NCI-H1417 treated with DMSO at 0.1 percent for 48 hours (cell line): ENCODE data around the gene TYRP1.
"Not testable (repeated sequence)": the region's sequence is repeated elsewhere in the genome, so short reads cannot be mapped to it uniquely, and the experiment has no call there.

Source experiments
- DNase-seq: peaks from one replicate; lab custom pipeline; 2025; lab: John Stamatoyannopoulos, UW

The TYRP1 gene, protein sequence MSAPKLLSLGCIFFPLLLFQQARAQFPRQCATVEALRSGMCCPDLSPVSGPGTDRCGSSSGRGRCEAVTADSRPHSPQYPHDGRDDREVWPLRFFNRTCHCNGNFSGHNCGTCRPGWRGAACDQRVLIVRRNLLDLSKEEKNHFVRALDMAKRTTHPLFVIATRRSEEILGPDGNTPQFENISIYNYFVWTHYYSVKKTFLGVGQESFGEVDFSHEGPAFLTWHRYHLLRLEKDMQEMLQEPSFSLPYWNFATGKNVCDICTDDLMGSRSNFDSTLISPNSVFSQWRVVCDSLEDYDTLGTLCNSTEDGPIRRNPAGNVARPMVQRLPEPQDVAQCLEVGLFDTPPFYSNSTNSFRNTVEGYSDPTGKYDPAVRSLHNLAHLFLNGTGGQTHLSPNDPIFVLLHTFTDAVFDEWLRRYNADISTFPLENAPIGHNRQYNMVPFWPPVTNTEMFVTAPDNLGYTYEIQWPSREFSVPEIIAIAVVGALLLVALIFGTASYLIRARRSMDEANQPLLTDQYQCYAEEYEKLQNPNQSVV

DNA sequence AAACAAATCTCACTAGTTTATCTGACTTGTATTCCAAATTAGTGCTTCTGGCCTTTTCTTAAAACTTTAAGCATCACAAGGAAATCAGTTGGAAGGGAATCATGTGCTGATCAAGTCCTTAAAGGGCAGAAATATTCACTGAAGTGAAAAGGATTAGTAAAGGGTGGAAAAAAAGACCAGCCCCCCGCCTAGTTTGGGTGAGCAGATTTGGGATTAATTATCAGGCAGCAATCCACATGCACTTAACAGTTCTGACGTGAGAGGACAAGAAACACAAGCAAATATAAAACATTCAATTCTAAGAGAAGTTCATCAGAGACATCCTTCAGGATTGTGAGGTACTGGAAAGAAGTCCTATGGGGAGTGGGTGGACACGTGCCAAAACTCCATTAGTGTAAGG is at the start of gene TYRP1:
TSS of gene TYRP1 (plus strand) at position 245 of the 400 bp plus-strand sequence. CDS start 612 bp downstream, outside the sequence.
- DNase-seq = no peak

DNA sequence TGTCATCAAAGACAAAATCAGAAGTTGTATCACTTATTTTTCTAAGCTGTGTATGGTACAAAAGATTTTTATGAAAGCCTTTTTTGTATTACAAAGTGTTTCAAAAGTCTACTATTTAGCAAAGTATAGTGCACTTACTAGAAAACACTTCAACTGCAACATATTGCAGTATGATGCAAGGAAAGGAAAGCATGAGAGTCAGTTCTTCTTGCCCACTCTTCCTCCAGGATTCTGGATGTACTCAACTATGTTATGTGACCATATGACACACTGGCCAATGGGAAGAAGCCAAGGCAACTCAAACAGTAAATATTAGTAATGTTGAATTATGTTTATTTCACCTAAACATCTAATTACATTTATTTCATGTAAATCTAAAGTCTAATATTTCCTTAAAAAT is 49.5 kb upstream of the TYRP1 start:
- no peak for DNase-seq

DNA sequence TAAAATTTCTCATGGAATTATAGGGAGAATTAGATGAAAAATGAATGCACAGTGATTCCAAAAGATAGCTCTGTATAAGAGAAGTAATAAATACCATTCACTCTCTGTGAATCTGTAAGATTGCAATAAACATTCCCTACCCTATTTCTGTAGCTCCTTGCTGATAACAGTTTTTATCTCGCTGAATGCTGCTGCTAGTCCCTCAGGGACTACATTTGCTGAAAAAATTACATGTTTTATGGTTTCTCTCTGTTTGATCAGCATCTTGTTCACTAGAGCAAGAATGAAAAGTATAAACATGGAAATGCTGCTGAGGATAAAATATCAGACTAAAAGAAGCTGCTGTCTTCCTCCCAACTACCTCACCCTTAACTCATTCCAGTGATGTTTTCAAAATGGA is 44.3 kb upstream of the TYRP1 start:
- DNase-seq = no peak

DNA sequence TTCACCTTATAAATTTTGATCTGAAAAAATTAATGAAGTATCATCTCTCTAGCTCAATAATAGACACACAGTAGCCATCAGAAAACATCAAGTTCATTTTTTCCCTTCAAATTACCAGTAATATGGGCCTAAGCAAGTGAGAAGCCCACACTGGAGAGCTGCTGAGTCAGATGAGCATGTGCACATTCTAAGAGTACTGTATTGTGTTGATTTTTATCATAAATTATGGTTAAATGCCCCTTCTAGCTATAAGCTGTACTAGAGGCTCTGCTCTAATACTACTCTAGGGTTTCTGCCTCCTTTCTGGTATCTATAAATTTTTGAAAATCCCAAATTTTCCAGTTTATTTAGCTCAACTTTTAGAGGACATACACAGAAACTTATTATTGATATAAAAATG is 42.1 kb upstream of the TYRP1 start:
- no peak for DNase-seq

DNA sequence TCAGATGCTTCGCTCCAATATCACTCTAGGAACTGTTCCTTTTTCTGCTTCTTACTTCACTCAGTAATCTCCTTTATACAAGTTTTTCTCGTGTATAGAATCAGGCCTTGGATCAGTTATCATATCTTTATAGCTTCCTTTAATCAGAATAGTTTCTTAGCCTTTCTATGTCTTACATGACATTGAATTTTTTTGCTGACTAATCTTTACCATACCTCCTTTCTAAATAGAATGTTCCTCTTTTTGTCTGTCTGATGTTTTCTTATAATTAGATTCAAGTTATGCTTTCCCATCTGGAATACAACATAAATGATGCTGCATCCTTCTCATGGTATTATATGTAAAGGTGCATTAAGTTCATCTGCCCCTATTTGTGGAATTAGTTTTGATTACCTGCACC is 40.2 kb upstream of the TYRP1 start:
- no peak for DNase-seq

DNA sequence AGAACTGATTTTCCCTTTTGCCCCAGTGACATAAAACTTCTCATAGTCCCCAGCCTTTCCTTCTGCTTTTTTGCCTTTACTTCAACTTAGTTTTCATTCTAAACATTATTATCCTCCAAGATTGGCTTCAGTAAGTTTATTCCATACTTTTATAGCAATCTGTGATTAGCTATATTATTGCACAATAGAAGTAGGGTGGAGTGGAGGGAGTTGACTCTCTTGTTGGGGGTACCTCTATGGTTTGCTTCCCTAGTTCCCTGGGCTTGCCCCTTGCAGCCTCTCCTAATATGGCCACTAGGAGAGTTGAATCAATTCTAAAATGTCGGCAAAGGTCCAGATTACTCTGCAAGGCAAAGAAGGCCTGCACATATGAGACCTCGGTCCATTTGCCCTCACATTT is 36.4 kb upstream of the TYRP1 start:
- DNase-seq = no peak

DNA sequence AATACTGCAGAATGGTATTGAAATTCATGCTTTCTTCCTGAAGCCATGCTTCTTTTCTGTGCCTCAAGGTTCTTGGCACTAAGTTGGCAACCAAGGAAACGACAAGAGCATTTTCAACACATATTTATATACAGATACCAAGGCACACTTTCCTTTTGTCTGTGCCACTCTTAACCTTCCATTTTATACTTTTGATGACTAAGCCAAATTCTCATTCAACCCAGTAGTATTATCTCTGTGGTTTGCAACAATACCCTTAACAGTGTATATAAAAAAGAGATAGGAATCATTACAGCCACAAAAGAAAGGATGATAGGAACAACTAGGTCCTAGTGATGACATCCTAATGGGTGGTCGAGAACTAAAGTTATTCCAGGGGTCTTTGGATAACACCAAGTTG is 36.0 kb upstream of the TYRP1 start:
- DNase-seq = no peak

DNA sequence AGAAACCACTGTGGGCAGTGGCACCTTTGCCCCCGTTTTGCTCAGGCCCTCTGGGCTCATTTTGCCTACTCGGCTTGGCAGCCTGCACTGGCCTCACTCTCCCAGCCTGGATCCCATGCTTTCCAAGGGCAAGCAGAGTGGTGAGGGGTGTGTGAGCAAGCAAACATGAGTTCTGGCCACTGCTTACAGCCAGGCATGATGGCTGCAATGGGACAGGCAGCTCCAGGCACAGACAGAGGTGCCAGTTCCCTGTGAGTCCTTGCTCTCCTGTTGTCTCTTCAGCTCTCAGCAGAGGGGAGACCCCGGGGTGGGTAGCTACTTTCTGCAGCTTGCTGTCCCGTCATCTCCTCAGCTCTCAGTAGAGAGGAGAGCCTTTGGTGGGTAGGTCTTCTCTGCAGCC is 35.2 kb upstream of the TYRP1 start:
- DNase-seq = no peak

DNA sequence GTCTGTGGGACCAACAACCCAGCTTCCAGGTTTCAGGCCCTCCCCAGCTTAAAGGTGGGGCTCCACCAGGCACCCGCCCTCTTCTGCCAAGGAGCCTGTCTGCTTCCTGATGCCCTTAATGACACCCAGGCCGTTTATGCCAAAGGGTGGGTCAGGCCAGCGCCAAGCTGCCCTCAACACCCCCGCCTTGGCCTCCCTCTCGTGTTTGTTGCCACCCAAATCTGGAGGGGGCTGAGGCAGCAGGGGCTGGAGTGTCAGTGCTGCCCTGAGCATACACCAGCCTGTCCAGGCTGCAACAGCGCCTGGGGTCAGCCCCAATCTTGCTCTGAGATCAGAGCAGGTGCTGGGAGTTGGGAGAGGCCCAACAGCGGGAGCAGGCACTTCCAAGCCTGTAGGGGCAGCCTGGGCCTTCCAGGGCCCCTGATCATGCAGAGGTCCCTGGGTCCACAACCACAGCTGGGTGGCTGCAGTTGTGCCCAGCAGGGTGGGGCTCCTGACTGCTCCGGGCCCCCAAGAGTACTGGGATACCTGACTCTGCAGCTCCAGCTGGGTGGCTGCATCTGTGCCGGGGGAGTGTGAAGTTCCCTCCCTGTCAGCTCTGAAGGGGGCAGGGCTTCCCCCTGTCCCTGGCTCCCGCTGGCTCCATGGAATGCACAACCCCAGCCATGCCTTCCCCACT is 34.5 kb upstream of the TYRP1 start:
- no peak for DNase-seq

DNA sequence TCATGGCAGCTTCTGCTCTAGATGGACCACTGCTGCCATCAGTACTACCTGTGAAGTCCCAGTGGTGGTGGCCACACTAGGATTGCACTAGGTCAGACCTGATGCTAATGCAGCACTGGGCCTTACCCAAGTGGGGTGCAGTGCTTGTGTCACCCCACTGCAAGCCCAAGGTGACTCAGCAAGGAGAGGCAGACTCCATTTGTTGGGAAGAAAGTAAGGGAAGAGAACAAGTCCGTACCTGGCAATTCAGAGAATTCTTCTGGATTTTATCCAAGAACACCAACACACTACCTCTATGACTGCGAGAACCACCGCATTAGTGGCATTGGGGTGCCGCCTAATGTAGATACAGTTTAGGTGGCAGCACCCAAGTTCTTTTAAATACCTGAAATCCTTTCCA is 34.0 kb upstream of the TYRP1 start:
- no peak for DNase-seq

DNA sequence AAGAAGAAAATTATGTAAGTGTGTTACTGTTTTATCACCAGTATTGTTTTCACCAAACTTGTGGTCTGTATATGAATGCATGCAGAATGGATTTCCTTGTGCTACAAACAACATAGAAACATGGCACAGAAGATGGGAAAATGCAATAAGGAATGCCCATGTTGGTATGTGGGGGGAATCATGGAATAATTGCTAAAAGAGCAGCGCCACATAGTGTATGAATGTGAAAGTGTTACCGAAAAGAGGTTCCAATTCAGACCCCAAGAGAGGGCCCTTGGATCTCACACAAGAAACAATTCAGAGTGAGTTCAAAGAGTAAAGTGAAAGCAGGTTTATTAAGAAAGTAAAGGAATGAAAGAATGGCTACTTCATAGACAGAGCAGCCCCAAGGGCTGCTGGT is 26.4 kb upstream of the TYRP1 start:
- DNase-seq = no peak

DNA sequence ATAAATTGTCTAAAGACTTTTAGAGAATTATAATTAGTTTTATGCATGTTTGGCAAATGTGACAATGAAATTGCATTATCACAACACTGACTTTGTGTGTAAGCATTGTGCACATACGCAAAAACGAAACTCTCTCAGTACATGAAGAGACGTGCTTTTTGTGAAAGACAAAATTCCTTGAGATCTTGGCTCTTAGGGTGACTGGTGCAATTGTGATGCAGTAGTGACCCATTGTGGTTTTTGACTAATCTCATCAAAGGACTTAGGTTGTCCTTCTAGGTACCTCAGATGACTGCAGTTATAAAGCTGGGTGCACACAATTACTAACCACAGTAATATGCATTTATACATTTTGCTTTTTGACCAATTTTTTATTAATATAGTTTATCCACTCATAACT is 25.3 kb upstream of the TYRP1 start:
- no peak for DNase-seq

DNA sequence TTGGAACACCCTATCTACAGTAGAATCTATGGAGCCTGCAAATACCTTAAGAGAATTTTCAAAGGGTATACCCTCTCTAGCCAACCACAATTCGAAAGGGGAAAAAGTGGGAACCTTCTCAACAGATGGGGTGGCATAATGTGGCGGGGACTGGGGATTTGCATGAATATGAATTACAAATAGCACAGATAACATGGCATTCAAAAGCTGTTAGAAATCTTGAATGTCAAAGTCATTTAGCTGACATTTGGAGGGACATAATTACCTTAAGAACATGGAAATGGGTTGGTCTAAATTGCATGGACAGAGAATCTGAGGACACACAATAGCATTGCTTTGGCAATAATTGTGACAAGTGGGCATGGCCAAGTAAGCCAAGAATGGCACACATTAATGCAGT is 23.2 kb upstream of the TYRP1 start:
- DNase-seq = no peak

DNA sequence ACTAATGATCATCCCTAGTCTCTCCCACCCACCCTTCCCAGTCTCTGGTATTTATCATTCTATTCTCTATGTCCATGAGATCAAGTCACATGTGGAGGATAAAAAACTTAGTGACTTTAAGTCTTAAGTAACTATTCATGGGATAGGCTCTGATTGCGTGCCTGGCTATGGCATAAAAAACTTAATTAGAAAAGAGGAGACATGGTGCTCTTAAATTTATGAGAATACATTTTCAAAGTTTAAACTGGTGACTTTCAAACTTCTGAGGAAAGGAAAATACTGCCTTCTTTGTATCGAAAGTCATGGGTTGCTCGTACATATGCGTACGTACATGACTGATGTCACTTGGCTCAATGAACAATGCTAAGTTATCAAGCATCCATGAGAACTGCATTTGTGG is 18.2 kb upstream of the TYRP1 start:
- no peak for DNase-seq

DNA sequence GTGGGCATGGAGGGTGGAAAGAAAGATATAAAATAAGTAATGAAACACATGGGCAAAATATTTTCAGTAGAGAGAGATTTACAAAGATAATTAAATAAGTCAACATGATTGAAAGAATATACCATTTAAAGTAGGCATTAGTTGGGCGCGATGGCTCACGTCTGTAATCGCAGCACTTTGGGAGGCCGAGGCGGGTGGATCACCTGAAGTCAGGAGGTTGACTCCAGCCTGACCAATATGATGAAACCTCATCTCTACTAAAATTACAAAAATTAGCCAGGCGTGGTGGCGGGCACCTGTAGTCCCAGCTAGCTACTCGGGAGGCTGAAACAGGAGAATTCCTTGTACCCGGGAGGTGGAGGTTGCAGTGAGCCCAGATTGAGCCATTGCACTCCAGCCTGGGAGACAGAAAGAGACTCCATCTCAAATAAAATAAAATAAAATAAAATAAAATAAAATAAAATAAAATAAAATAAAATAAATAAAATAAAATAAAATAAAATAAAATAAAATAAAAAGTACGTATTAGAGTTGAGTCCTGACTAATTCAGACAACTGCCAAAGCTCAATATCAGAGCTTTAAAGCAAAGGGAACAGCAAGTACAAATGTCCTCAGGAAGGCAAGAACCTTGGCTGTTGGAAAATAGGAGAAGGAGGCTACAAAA is 15.6 kb upstream of the TYRP1 start:
- DNase-seq = not testable (repeated sequence)

DNA sequence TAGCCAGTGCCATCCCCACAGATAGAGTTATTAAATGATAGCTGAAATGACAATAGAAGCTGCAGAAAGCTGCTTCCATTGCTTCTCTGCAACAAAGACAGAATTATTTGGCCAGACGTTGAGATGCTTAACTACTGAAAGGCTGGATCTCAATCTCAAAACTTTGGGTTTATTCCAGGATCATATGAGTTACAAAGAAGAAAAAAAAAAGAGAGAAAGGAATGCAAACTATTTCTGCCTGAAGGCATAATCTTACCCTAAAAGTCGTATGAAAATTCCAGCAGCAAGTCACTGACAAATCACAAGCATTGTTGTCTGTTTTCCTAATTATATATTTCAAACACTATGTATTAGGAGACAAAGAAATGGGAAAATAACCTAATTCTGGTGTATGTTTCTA is 12.8 kb upstream of the TYRP1 start:
- no peak for DNase-seq

DNA sequence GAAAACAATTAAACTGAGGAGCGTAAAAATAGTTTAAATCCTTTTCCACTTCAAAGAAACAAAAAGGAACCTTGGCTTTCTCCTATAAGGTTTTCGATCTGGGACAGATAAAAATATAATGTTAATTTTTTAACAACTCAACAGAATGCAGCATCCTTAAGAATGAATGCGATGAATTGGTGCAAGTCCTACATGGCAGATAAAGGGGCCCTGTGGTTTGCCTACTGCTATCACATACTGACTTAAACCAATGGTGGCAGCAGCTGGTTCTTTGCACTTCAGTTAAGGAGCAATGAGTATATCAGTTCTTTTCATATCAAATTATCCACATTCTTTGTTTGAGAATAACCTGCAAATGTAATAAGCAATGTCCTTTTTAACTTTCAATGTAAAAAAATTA is 12.4 kb upstream of the TYRP1 start:
- no peak for DNase-seq

DNA sequence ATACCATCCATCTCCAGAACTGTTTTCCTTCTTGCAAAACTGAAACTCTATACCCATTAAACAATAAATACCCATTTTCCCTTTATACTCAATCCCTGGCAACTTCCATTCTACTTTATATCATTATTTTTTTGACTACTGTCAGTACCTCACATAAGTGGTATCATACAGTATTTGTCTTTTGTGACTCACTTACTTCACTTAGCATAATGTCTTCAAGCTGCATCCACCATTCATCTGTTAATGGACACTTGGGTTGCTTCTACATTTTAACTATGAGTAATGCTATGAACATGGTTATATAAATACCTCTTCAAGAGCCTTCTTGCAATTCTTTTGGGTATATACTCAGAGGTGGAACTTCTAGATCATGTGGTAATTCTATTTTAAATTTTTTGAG is 11.6 kb upstream of the TYRP1 start:
- DNase-seq = no peak

DNA sequence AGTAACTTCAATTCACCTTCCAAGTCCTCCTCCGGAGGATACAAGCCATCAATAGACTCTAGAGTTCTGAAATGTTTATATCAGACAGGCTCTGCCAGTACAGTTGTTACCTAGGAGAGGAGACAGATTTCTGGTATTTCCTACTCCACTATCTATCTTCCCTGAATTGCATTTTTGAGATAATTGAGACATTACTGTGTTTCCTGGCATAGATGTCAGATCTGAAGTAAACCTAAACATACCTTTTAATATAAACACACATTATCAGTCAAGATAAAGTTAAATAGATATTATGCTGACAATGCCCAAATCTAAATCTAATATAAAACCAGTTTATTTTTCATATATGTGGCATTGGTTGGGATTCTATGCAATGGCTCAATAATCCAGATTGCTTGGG is 8.2 kb upstream of the TYRP1 start:
- DNase-seq = no peak

DNA sequence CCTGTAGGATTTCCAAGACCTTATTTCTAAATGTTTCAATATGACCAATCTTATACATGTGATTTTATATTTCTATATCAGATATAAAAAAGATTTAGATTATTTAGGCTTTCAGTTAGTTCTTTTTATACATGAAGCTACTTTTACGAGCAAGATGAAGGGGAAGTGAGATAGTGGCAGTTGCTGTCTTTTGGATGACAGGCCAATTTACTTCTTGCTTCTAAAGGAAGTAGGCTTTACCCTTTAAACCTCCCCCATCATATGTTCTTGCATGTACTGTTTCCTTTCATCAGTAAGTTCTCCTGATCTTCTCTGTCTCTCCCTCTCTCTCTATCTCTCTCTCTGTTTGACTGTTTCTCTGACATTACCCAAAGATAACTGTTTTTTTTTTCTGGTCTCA is 4.0 kb upstream of the TYRP1 start:
- no peak for DNase-seq

DNA sequence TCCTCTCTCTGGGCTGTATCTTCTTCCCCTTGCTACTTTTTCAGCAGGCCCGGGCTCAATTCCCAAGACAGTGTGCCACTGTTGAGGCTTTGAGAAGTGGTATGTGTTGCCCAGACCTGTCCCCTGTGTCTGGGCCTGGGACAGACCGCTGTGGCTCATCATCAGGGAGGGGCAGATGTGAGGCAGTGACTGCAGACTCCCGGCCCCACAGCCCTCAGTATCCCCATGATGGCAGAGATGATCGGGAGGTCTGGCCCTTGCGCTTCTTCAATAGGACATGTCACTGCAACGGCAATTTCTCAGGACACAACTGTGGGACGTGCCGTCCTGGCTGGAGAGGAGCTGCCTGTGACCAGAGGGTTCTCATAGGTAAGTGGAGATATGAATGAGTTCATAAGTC is 828 bp downstream of the TYRP1 start:
- no peak for DNase-seq

DNA sequence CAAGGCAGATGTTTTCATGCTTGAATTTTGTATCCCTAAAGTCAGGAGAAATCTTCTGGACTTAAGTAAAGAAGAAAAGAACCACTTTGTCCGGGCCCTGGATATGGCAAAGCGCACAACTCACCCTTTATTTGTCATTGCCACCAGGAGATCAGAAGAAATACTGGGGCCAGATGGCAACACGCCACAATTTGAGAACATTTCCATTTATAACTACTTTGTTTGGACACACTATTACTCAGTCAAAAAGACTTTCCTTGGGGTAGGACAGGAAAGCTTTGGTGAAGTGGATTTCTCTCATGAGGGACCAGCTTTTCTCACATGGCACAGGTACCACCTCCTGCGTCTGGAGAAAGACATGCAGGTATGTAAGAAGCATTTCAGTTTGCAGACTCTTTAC is 2.3 kb downstream of the TYRP1 start:
- DNase-seq = no peak
